GM18519 (cell line): ENCODE results near the gene ROR2.

Experiments
- ATAC-seq: cut with Tn5 transposase; IDR thresholded peaks from one replicate; pipeline ENCODE4 v1.9.1; 2021; ENCODE audit warnings: mild to moderate bottlenecking, moderate library complexity; ENCODE audit not compliant: unreplicated experiment, low FRiP score

Gene ROR2

DNA sequence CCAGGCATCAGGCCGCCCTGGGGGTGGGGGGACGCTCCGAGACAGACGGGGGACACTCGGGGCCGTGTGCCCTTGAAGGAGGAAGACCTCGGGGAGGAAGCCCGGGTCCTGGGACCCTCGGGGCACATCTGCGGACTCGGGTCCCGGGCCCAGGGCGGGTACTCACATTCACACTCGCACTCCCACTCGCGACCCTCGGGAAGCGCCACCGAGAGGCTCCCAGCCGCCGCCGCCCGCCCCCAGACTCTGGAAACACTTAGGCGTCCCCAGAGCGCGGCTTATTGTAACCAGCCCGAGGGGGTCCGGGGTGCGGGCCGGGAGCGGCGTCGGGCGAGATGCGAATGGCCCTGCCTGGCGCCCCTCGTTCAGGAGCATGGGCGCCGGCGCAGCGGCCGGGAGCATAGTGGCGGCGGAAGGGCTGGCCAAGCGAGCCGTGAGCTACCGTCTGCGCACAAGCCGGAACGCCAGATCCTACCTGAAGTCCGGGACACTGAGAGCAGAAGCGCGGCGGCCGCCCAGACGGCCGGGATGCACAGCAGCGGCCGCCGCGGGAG is 559 bp downstream of the ROR2 start:
- no peak for ATAC-seq

GRCh38 chr9:91948597-91949391 is 1.2 kb downstream of the ROR2 start:
- ATAC-seq, result no peak

DNA sequence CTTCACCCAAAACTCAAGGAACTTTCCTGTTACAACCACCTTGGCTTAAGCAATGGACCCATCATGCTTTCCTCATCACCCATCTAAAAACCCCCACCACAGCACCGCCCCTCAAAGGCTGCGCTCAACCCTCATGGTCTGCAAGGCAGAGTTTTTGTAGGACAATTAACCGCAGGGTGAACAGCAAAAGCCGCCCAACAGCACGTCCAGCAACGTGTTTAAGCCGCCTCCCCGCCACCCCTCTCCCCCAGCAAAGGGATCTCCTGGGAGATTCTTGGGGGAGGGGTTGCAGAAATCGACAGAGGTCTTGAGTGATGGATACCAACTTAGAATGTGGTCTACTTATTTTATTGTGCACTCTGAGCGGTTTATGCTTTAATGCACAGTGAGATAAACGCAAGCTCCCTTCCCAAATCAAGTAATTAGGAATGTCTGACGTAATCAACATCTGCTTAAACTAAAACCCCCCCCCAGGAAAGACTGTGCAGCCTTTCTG is 1.9 kb downstream of the ROR2 start:
- no peak for ATAC-seq

DNA sequence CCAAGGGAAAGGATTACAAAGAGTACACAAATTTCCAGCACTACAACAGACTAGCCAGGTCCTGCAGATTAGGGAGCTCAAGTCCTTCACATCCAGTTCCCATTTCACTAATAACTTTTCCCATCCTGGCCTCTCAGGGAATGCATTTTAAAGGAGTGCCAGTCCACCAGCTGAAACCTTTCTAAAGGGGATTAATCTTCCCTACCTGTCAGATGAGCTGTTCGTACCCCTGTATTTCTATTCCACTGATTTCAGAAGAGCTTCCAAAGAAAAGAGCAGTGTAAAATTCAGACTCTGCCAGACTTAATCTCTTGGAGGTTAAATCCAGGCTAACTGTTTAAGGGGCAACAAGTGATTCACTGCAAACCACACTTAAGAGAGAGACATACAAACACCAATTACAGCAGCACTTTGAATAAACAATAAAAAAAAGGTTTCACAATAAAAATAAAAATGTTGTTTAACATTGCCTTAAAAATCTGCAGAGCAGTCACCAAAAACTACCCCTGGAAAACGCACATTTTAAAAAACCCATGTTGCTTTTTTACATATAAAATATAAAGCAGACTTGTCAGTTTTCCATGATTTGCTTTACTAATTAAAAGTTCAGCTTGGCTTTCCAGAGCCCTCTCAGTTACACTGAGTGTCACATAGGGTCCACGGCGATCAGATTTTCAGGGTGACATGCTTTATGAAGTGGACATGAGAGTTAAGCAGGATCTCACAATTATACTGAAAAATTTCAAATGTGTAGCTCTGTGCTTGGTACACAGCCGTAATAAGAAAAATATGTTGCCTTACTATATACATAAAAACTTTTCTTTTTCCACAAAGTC is 3.2 kb downstream of the ROR2 start:
- ATAC-seq, result no peak

DNA sequence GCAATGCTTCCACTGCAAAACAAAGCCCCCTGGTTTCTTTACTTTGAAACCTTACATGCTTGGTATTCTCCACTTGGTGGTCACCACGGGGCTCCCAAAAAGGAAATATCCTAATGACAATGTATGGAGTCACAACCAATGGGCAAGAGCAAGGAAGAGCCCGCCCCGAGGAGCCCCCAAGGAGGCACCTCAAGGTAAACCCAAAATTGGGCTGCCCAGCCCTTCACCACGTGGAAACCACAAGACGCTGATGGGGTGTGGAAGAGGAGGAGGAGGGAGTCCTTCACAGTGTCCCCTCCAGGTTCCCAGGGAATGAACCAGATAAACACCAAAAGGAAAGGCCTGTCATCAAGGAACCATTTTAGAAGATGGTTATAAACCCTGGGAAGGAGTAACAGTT is 3.8 kb downstream of the ROR2 start:
- no peak for ATAC-seq

GRCh38 chr9:91945277-91946085 is 4.5 kb downstream of the ROR2 start:
- ATAC-seq, result no peak

GRCh38 chr9:91944711-91945110 is 5.3 kb downstream of the ROR2 start:
- ATAC-seq, result no peak

GRCh38 chr9:91943478-91944470 is 6.3 kb downstream of the ROR2 start:
- ATAC-seq, result no peak

- no peak for ATAC-seq
Measured at GRCh38 chr9:91942201-91942600, 7.8 kb downstream of the ROR2 start.

DNA sequence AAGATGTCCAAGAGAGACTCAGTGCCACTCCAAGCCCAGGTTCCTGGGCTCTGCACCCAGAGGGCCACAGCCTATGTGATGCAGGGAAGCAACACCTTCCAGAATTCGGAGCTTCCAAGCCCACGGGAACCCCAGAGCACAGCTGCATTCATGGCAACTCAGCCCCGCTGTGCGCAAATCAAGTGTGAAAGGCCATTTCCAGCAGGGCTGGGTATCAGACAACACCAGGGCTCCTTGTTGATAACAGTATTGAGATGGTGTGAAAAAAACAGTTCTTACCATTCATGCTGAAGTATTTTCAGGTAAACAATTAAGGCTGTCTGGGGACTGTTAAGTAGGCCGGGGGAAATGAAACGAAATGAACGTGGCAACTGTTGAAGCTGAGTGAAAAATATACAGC is 10.1 kb downstream of the ROR2 start:
- ATAC-seq, result no peak

DNA sequence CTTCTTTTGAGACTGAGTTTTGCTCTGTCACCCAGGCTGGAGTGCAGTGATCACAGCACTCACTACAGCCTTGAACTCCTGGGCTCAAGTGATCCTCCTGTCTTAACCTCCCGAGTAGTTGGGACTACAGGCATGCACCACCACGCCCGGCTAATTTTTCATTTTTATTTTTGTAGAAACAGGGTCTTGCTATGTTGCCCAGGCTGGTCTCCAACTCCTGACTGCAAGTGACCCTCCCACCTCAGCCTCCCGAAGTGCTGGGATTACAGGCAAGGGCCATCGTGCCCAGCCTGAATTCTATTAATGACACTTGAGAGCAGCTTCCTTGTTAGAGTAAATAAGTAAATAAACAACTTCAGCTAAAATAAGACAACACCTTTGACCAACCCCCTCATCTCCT is 12.3 kb downstream of the ROR2 start:
- ATAC-seq, result no peak

GRCh38 chr9:91937056-91937455 is 13.0 kb downstream of the ROR2 start:
- no peak for ATAC-seq

DNA sequence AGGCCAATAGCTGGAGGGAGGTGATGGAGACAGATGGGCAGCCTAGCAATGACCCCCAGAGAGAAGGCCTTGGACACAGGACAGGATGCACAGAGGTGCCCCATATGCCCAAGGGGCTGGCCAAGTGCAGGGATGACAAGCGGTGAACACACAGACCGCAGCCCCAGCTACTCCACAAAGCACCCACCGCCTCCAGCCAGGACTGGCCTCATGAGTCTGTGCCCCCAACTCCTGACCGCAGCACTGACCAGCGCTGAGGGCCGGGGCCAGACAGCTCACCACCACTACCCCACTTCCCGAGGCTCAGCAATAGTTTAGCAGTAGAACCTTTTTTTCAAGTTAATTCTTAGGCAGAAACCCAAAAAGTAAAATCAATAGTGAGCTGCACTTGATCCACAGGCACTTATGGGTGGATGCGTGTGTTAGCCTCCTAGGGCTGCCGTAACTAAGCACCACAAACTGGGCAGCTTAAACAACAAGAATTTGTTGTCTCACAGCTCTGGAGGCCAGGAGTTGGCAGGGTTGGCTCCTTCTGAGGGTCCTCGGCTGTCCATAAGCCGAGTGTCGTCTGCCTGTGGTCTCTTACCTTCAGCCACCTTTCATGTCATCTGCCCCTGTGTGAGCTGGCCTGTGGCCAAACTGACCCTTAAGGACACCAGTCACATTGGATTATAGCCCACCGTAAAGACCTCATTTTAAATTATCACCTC is 14.1 kb downstream of the ROR2 start:
- no peak for ATAC-seq

DNA sequence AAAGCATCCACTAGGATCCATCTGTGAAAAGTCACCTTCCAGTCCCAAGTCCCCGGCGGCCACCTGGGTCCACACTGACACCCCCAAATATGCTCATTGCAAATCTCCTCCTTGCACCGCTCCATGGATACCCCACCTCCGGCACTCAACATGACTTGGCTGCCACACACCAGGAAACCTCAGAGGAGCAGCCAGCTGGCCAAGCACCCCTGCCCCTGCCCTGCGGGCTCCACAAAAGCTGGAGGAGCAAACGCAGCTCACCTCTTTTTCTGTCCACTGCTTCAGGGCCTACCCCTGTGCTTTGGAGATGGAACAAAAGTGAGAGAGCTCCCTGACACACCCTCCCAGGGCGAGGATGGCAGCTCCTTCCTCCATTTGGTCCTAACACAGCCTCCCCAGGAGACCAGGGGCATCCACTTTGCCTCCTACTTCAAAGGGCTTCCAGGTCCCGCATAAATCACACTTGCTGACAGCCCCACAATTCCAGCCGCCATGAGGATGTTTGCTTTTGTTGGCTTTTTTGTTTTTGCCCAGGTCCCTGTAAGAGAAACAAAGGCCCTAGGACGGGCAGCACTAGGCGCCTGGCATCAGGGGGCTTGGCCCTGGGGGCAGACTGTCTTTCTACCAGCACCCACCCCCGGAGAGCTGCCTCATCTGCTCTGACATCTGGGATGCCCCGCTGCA is 14.8 kb downstream of the ROR2 start:
- no peak for ATAC-seq

DNA sequence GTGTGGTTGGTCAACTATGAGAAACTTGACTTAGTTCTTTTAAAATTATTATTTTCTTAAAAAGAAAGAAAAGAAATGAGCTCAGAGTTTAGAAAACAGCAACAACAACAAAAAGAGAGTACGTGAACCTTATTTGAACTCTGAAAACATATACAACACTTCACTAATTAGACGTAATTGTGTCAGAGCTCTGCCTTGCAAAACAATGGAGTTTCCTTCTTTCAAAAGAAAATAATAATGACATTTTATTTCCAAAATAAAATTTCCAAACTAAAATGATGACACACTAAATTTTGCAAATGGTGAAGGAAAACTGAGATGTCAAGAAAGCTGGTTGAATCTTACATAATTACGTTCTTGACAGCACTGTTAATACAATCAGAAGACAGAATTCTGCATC is 15.4 kb downstream of the ROR2 start:
- ATAC-seq, result no peak

DNA sequence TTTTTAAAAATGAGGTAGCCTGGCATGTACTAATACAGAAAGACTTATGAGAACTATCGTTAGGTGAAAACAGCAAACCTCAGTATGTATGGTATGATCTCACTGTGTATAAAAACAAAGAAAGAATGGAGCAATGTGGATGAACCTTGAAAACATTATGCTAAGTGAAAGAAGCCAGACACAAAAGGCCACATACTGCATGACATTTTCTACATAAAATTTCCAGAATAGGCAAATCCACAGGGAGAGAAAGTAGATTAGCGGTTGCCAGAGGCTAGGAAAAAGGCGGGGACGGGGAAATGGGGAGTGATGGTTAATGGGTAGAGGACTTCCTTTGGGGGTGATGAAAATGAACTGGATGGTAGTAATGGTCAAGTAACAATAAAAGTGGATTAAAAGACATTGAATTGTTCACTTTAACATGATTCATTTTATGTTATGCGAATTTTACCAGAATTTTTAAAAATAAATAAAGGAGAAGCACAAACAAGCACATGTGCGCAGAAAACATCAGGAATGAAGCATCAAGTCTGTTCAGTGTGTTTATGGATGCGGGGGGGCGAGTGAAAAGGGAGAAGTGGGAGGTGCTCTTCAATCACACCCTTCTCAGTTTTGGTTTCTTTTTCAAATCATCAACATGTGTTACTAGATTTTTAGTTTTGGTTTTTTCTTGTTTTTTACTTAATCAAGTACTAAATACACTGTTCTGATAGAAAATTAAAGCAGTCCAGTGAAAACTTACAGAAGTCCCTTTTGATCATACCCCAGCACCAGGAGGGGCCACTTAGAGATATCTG is 16.3 kb downstream of the ROR2 start:
- no peak for ATAC-seq

- ATAC-seq, result no peak
Measured at GRCh38 chr9:91930475-91930874, 19.6 kb downstream of the ROR2 start.
